ENCODE measurements around the gene EFEMP2.

EFEMP2 gene

DNA sequence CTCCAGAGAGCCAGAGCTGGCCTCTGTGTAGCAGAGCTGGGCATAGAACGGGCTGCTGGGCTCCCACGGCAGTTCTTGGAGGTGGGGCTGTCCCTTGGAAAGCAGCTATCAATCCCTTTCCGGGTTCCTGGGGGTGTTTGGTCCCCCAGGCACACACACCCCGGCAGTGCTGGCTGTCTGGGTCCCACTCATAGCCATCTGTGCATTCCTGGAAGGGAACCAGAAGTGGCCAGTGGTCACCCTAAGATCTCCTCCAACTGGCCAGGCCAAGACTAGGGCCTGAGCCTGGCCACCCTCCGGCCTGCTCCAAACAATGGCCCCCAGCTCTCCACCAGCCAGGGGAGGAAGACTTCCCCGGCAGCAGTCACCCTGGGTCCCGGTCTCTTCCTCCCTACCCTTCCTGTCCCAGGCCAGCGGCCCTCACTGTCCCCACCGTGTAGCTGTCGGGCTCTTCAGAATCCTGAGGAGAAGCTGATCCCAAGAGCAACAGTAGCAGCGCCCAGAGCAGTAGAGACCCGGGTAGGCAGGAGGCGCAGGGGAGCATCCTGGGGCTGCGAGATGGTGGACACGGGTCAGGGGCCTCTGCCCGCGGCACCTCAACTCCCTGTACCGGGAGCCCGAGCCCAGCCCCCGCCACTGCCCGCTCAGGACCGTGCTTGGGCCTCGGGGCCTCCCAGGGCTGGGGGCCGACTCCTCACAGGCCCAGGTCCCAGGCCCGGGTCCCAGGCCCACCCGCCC lies 620 bp downstream of the EFEMP2 start:
- Histone ChIP-seq H3K27ac (peak overlapping the region; percentile 95 to 96), H3K4me3 (peak overlapping the region; percentile 84)
- TF ChIP-seq, protein P1, sequence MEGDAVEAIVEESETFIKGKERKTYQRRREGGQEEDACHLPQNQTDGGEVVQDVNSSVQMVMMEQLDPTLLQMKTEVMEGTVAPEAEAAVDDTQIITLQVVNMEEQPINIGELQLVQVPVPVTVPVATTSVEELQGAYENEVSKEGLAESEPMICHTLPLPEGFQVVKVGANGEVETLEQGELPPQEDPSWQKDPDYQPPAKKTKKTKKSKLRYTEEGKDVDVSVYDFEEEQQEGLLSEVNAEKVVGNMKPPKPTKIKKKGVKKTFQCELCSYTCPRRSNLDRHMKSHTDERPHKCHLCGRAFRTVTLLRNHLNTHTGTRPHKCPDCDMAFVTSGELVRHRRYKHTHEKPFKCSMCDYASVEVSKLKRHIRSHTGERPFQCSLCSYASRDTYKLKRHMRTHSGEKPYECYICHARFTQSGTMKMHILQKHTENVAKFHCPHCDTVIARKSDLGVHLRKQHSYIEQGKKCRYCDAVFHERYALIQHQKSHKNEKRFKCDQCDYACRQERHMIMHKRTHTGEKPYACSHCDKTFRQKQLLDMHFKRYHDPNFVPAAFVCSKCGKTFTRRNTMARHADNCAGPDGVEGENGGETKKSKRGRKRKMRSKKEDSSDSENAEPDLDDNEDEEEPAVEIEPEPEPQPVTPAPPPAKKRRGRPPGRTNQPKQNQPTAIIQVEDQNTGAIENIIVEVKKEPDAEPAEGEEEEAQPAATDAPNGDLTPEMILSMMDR (IDR thresholded peaks at IDR 0.05): no peak
- DNase-seq (ENCODE audit: low spot score): no peak

DNA sequence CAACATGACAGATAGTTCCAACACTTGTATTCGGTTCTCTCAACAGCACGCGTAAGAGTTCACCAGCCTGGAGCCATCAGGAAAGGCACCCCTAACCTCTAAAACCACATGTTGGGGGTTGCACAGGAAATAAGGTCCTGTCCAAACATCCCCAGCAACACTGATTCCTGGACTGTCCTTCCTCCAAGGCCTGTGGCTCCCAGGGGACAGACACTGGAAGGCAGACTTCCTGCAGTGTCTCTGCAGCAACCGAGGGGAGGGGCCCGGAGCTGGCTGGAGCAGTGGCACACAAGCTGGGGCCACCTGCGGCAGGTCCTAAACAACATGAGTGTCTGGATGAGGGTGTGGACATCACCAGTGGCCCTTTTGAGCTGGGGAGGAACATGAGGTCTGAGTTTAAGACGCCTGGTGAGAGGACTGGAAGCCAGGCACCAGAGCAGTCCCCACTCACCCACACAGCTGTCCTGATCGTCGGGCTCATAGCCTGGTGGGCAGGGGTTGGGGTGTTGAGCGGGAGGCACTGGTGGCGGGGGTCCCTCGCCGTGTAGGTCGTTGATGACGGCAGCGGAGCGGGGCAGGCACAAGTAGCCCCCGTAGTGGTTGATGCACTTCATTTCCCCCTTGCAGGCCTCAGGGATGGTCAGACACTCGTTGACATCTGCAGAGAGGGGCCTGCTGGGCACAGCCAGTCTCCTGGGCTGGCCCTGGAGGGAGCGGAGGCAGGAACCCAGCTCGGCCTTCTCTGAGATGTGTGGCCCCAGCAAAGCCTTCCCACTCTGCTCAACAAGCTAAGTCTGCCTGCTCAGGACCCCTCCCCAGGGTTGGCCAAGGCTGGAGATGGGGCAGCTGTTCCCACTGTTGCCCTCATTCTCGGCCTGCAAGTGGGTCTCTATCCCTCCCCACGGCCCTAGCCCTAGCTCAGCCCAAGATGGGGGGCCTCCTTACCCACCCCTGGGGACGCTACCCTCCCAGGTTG lies 1.6 kb downstream of the EFEMP2 start:
- Histone ChIP-seq H3K27ac (peak overlapping the region; percentile 95 to 96), H3K4me3 (peak overlapping the region; percentile 84)
- TF ChIP-seq, protein P1 (IDR thresholded peaks at IDR 0.05): no peak
- no peak for DNase-seq (ENCODE audit: low spot score)

DNA sequence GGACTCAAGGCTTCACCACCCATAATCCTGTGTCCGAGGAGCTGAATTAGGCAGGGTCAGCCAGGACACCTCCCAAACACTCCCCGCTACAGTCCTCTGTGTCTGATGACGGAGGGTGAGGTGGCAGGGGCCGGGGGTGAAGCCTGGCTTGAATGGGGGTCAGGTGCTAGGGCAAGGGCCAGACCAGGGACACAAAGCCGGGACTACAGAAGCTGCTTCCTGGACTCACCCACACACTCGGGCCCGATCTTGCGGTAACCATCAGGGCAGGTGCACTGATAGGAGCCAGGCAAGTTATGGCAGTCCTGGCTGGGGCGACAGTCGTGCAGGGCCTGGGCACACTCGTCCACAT lies 2.3 kb downstream of the EFEMP2 start:
- TF ChIP-seq, protein P1 (IDR thresholded peaks at IDR 0.05): no peak
- no peak for DNase-seq (ENCODE audit: low spot score)
- Histone ChIP-seq H3K27ac (peak overlapping the region in 1 of 2 donors; percentile 95), H3K4me3 (peak overlapping the region; percentile 84)

DNA sequence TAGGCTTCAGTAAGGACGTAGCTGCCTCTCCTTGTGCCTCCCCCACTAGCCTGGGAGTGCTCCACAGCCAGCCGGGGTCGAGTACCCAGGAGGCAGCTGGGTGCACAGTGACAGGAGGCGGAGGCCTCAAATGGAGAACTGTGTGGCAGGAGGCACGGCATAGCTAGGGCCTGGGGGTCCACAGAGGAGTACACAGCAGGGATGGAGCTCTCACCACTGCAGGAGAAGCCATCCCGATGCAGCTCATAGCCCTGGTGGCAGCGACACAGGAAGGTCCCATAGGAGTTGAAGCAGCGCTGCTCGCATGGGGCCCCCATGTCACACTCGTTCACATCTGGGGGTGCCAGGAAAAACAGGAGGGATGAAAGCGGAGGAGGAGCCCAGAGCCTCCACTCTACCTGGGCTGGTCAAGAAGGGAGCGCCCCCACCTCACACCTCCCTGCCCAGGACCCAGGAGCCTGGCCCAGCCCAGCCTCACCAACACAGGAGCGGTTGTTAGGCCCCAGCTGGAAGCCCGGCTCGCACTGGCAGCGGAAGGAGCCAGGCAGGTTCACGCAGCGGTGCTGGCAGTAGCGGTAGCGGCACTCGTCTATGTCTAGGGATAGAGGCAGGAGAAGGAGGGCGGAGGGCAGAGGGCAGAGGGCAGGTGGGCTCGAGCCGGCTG lies 2.8 kb downstream of the EFEMP2 start:
- TF ChIP-seq, protein P1 (IDR thresholded peaks at IDR 0.05): no peak
- no peak for DNase-seq (ENCODE audit: low spot score)
- no peak overlapping the region for H3K4me3 ChIP-seq
- peak overlapping the region in 1 of 2 donors; percentile 95 for H3K27ac ChIP-seq

DNA sequence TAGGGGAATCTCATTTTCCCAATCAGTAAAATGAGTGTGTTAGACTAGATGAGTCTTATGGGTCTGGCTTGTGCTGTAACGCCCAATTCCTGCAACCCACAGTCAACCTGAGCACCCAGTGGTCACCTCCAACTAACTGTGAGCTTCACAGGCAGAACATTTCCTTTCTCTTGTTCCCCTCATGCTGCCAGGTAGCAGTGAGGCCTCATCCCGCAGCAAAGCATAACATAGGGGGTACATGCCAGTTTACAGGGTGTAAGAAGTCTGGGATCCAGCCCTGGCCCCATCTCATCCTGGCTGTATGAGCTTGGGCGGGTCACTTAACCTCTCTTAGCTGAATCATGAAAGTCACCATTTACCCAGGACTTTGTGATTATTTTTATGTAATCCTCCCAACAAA lies 3.7 kb downstream of the EFEMP2 start:
- no peak overlapping the region for H3K4me3 ChIP-seq
- TF ChIP-seq, protein P1 (IDR thresholded peaks at IDR 0.05): no peak
- no peak for DNase-seq (ENCODE audit: low spot score)
- no peak overlapping the region for H3K27ac ChIP-seq

DNA sequence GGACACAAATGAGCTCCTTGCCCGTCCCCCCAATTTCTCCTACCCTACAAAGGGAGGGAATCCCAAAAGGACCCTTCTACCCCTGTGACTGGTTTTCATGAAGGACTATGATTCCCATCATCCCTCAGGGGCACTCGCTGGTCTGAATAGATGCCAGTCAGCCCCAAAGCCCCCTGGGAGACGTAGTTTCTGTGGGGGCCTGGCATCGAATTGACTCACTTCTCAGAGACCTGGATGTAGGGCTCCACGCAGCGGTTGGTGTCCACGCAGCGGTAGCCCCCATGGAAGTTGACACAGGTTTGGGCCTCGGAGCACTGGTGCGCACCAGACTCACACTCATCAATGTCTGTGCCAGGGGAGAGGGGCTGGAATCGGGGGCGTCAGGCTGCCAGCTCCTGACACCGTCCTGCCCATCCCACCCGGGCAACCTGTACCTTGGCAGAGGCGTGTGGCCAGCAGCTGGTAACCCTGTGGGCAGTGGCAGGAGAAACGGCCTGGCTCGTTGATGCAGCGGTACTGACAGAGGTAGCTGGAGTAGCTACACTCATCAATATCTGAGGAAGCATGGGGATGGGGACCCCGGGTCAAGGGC lies 4.4 kb downstream of the EFEMP2 start:
- no peak overlapping the region for H3K27ac ChIP-seq
- TF ChIP-seq, protein P1 (IDR thresholded peaks at IDR 0.05): no peak
- DNase-seq (ENCODE audit: low spot score): no peak
- H3K4me3 ChIP-seq: no peak overlapping the region

Data from coronary artery (tissue), 2 donors.